Immature natural killer cell (primary cell): ENCODE measurements around the gene CMC4. TPM values are rescaled to one million over a fixed set of nuclear protein-coding genes. Genes with fewer than 3 reads are reported as not detected.
A peak's percentile ranks its signal among the peaks of the same experiment; 100 is the strongest.

Experiments used
- DNase-seq, 3 donors: peaks; one replicate each; pipeline ENCODE4 v3.0.0; 2022; ENCODE audit warnings: mixed read lengths in 1 of 3
- H3K27ac Mint-ChIP-seq, 6 donors: one replicate each; pipeline ENCODE4 v1.8.0; 2020; ENCODE audit warnings: mixed read lengths in 6 of 6, mild to moderate bottlenecking in 5 of 6, inconsistent platforms in 4 of 6, moderate library complexity in 3 of 6
- H3K27me3 Mint-ChIP-seq, 3 donors: one replicate each; pipeline ENCODE4 v1.8.0; 2020 to 2021; ENCODE audit warnings: low read depth in 3 of 3, mild to moderate bottlenecking in 3 of 3, mixed read lengths in 3 of 3, moderate library complexity in 3 of 3, inconsistent platforms in 1 of 3
- H3K36me3 Mint-ChIP-seq, 3 donors: one replicate each; pipeline ENCODE4 v1.8.0; 2020; ENCODE audit warnings: mixed read lengths in 3 of 3, inconsistent platforms in 2 of 3, mild to moderate bottlenecking in 2 of 3
- H3K4me1 Mint-ChIP-seq, 2 donors: one replicate each; pipeline ENCODE4 v1.8.0; 2020; ENCODE audit warnings: inconsistent platforms in 2 of 2, mild to moderate bottlenecking in 2 of 2, mixed read lengths in 2 of 2, moderate library complexity in 1 of 2
- H3K4me3 Mint-ChIP-seq, 5 donors: one replicate each; pipeline ENCODE4 v1.8.0; 2020; ENCODE audit warnings: mild to moderate bottlenecking in 5 of 5, mixed read lengths in 5 of 5, inconsistent platforms in 3 of 5, moderate library complexity in 3 of 5
- H3K9me3 Mint-ChIP-seq, 6 donors: one replicate each; pipeline ENCODE4 v1.8.0; 2020; ENCODE audit warnings: mild to moderate bottlenecking in 6 of 6, mixed read lengths in 6 of 6, inconsistent platforms in 4 of 6, moderate library complexity in 3 of 6
- polyA plus RNA-seq, 3 donors: library from polyadenylated mRNA; unstranded; fragments of 300-500 nt; fragmentation: Illumina TruSeq; gene quantifications; one replicate each; pipeline ENCODE4 v1.2.3, GENCODE V29; 2021

Gene CMC4
- polyA plus RNA-seq, 3 donors from 2014 or later = 23.3 to 26.3 (median 23.6) TPM

DNA sequence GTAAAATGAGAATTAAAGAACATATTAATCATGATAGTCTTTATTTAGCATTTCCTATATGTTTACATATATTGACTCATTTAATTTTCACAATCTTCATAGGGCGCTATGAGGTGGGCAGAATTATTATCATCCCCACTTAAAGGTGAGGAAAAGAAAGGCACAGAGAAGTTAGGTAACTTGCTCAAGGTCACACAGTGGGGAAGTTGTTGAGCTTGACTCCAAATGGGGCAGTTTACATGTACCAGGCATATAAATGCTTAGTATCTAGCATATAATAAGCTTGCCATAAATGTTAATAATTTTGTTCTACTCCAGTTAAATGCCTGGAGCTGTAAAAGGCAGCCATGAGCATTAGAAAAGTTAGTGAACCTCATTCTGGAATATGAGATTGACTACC lies 1.5 kb downstream of the CMC4 start:
- Mint-ChIP-seq H3K9me3 (no peaks in the 10 kb centered on the region), H3K4me1 (peaks cover 36 to 38% of the 10 kb centered on the region in 2 donors), H3K27me3 (peaks cover 0 to 12% (median 3%) of the 10 kb centered on the region in 3 donors), H3K4me3 (peak overlapping the region in 4 of 5 donors; percentile 75 to 83 (median 78)), H3K36me3 (peaks cover 3 to 6% (median 6%) of the 10 kb centered on the region in 3 donors), H3K27ac (peak overlapping the region in 2 of 6 donors; percentile 30 to 95)
- DNase-seq = no peak

DNA sequence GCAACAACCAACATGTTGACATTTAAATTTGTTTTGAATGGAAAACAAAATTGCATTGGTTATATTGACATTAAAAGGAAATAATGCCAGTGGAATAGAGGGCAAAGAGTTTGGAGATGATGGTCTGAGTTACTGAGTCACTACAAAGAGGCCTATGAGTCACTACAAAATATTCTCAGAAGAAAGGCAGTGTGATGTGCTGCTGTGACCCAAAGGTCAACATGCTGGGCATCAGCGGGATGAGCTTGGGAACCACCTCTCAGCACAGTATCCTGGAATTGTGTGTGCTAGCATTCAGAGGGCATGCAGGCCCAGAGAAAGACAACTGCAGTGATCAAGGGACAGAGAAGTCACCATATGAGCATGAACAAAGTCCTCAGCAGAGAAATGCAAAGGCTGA lies 2.8 kb downstream of the CMC4 start:
- Mint-ChIP-seq H3K27ac (peak overlapping the region in 1 of 6 donors; percentile 44), H3K36me3 (no peaks in the 10 kb centered on the region), H3K27me3 (peaks cover 0 to 12% (median 0%) of the 10 kb centered on the region in 3 donors), H3K4me3 (peak overlapping the region in 1 of 5 donors; percentile 14), H3K9me3 (no peaks in the 10 kb centered on the region), H3K4me1 (peaks cover 28 to 31% of the 10 kb centered on the region in 2 donors)
- DNase-seq = no peak

DNA sequence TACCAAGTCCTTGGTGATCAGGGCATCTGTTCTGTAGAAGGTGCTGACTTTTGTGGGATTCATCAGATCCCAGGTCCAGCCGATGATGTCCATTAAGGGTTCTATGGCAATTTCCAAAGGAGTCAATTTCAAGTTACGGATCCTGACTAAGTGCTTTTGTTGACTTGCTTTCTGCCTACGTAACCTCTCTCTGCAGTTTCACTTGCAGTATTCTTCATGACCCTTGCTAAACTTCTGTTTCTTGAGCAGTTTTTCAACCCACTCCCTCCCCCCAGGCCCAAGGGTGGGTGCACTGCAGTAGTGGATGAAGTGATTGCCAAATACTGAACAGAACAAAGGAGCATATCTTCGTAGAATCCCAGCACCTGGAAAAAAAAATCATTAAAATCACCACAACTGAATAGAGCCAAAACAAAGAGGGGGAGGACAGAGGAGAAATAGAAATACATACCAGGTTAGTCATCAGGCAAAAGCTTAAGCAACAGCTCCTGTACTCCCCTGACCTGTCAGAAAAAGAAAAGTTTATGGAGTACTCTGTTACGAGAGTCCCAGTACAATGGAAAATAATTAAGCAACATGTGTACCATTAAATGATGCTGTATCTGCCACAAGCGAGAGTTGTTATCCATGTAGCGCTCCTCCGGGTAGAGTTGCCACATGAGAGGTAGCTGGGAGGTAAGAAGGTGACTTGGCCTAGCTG lies 5.8 kb downstream of the CMC4 start:
- H3K27ac Mint-ChIP-seq = no peak overlapping the region
- H3K27me3 Mint-ChIP-seq = peaks cover 0 to 5% (median 2%) of the 10 kb centered on the region in 3 donors
- no peak for DNase-seq
- peaks cover 12 to 16% of the 10 kb centered on the region in 2 donors for H3K4me1 Mint-ChIP-seq
- H3K9me3 Mint-ChIP-seq = no peaks in the 10 kb centered on the region
- H3K36me3 Mint-ChIP-seq = peaks cover 0 to 4% (median 4%) of the 10 kb centered on the region in 3 donors
- H3K4me3 Mint-ChIP-seq = no peak overlapping the region

DNA sequence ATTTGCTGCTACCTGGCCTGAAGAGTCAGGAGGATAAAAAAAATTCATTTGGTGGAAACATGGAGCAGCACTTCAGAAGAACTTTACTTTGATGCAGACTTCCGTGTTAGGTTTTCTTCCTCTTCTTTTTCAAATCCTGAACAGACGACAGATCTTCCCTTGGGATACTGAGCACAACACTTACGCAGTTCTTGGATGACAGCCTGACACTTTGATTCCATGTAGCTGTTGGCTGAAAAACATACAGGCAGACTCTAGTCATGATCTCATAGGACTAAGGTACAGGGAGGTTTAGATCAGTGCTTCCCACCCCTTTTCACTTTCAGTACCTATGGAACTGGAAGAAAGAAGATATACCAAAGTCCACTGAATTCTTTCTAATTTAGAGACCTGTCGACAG lies 9.2 kb downstream of the CMC4 start:
- peaks cover 13 to 17% of the 10 kb centered on the region in 2 donors for H3K4me1 Mint-ChIP-seq
- H3K4me3 Mint-ChIP-seq = no peak overlapping the region
- no peak for DNase-seq
- H3K36me3 Mint-ChIP-seq = peaks cover 0 to 4% (median 4%) of the 10 kb centered on the region in 3 donors
- H3K9me3 Mint-ChIP-seq = no peaks in the 10 kb centered on the region
- H3K27ac Mint-ChIP-seq = no peak overlapping the region
- H3K27me3 Mint-ChIP-seq = peaks cover 0 to 5% (median 5%) of the 10 kb centered on the region in 3 donors

DNA sequence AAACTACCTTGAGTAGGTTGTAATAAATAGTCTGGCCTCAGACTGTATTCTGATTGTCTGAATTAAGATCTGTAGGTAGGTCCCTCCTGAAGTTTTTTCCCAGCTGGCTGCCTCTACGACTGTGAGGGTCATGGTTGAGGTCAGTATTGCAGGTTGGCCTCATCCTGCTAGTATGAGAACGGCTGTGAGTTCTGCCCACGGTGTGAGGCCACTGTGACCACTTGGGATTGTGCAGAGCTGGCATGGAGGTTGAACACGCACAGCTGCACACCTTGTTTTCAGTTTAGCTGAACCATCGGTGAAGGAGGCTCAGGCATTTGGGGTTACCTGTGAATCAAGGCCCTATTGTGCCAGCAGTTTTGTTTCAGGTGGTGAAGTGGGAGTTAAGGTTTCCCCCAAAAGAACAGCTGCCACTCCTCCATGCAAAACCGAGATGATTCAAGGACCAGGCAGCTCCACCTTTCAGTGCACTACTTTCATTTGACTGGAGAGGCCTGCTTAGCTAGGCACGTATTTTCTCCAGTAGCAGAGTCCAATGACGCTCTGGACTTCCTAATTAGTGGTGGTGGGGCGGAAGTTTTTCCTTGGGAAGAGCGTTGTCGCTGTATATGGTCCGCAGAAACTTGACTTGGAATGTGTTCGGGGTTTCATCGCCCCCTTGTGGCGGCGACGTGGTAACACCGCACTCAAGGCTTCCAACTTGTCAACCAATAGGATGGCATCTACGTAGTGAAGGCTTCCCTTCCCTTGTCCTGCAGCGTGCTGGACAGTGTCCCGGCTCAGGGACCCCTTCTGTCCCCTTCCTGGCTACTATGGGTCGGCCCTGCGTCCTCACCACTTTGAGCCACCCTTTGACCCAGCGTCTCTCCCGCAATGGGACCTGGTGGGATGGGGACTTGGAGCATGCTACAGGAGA lies 13.8 kb downstream of the CMC4 start:
- no peaks in the 10 kb centered on the region for H3K9me3 Mint-ChIP-seq
- peak overlapping the region; percentile 74 to 81 (median 74) for H3K4me3 Mint-ChIP-seq
- peaks cover 0 to 4% (median 4%) of the 10 kb centered on the region in 3 donors for H3K36me3 Mint-ChIP-seq
- peaks cover 17% of the 10 kb centered on the region in 2 donors for H3K4me1 Mint-ChIP-seq
- DNase-seq = peak; percentile 46 to 56 (median 56)
- peaks cover 2 to 6% (median 6%) of the 10 kb centered on the region in 3 donors for H3K27me3 Mint-ChIP-seq
- H3K27ac Mint-ChIP-seq = peak overlapping the region; percentile 9 to 74 (median 49)

DNA sequence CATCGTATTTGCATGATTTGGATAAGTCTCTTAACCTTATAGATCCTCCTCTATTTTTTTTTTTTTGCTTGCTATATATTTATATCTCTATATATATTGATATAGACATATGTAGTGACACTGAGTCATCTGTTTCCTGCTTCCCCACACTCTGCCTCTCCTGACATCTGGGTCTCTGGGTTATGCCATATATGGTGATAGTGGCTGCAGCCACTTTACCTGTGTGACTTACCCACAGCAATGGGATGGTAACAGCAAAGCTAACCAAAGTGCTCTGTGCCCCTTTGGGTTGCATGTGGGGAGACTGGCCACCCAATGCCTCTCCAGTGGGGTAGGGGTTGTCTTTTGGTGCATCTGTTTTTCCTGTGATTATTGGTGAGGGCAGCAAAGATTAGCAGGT lies 14.5 kb downstream of the CMC4 start:
- Mint-ChIP-seq H3K9me3 (no peaks in the 10 kb centered on the region), H3K4me3 (no peak overlapping the region), H3K4me1 (peaks cover 17% of the 10 kb centered on the region in 2 donors), H3K27ac (peak overlapping the region in 2 of 6 donors; percentile 36 to 49), H3K27me3 (peaks cover 2 to 6% (median 4%) of the 10 kb centered on the region in 3 donors), H3K36me3 (no peaks in the 10 kb centered on the region)
- no peak for DNase-seq

DNA sequence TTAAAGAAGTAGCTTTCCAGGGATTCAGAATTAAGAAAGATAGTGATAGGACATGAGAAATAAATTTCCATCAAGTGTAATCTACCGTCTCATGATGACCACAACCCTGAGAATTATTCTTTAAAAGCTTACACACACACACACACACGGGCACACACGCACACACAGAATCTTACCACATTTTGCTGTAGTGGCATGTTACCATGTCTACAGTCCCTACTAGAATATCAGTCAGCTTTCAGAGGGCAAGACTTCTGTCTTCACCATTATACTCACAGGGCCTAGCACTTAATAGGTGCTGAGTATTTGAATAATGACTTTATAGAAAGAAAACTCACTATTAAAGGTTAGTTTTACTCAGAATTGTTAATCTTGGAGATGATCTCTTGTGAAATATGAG lies 15.4 kb downstream of the CMC4 start:
- peaks cover 17% of the 10 kb centered on the region in 2 donors for H3K4me1 Mint-ChIP-seq
- H3K4me3 Mint-ChIP-seq = no peak overlapping the region
- H3K9me3 Mint-ChIP-seq = no peaks in the 10 kb centered on the region
- DNase-seq = no peak
- no peak overlapping the region for H3K27ac Mint-ChIP-seq
- H3K36me3 Mint-ChIP-seq = no peaks in the 10 kb centered on the region
- peaks cover 2 to 6% (median 4%) of the 10 kb centered on the region in 3 donors for H3K27me3 Mint-ChIP-seq

DNA sequence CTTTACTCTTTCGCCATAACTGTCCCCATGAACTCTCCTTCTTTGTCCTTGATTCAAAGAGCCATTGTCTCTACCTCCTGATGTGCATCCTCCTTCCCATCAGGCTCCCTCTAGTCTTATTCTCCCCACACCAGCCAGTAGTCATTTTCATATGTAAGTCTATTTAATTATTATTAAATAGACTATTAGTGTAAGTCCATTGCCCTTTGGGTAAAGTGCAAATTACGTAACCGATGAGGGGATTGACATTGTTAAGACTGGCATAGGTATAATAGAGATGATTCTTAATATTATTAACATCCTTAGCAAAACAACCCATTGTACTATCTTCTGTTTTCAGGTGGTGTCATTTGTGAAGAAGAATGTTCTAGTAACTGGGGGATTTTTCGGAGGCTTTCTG lies 16.7 kb downstream of the CMC4 start:
- DNase-seq = no peak
- H3K36me3 Mint-ChIP-seq = no peaks in the 10 kb centered on the region
- H3K4me1 Mint-ChIP-seq = peaks cover 17% of the 10 kb centered on the region in 2 donors
- peak overlapping the region in 1 of 6 donors; percentile 68 for H3K27ac Mint-ChIP-seq
- peaks cover 2 to 6% (median 4%) of the 10 kb centered on the region in 3 donors for H3K27me3 Mint-ChIP-seq
- no peak overlapping the region for H3K4me3 Mint-ChIP-seq
- no peaks in the 10 kb centered on the region for H3K9me3 Mint-ChIP-seq

DNA sequence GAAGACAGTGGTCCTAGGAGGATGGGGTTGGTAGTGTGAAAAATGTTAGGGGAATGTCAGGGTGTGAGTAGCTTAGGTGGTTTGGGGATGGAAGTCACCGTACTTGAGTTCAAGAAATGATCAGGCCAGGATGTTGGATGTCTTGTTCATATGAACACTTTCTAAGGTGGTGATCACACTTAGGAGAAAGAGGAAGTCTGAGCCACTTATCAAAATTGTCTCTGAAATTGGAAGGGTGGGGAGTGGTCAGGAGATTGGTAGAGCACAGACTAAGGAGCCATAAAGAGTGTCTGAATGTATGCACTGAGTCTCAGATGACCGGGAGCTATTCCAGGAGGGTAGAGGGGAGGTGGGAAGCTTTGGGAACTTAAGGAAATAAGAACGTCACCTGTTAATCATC lies 17.3 kb downstream of the CMC4 start:
- H3K27ac Mint-ChIP-seq = peak overlapping the region in 2 of 6 donors; percentile 49 to 68
- H3K4me1 Mint-ChIP-seq = peaks cover 19 to 22% of the 10 kb centered on the region in 2 donors
- H3K9me3 Mint-ChIP-seq = no peaks in the 10 kb centered on the region
- no peaks in the 10 kb centered on the region for H3K36me3 Mint-ChIP-seq
- no peak overlapping the region for H3K4me3 Mint-ChIP-seq
- DNase-seq = no peak
- peaks cover 2 to 6% (median 4%) of the 10 kb centered on the region in 3 donors for H3K27me3 Mint-ChIP-seq

DNA sequence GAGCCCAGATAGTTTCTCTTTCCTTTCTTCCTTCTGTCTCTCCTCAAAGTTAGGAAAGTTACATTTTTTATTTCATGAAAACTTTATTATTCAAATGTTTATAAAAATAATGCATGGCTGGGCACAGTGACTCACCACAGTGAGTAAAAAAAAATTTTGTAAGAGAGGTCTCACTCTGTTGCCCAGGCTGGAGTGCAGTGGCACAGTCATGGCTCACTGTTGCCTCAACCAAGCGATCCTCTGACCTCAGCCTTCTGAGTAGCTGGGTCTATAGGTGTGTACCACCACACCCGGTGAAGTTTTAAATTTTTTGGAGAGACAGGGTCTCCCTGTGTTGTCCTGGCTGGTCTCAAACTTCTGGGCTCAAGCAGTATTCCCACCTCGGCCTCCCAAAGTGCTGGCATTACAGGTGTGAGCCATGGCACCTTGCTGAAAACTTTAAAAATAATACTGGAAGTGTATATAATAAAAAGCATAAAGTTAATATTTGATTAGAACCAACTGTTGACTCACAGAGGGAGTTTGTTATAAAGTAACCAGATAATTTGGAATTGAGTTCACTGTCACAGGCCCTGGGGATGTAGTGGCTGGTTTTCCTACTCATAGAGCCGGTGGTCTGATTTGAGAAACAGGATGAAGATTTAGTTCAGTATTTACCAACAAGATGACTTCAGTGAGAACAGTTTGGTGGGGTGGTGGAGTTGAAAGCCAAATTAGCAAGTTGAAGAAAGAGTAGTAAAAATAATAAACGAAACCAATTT lies 18.0 kb downstream of the CMC4 start:
- H3K4me1 Mint-ChIP-seq = peaks cover 15 to 22% of the 10 kb centered on the region in 2 donors
- peak overlapping the region in 4 of 6 donors; percentile 4 to 68 (median 40) for H3K27ac Mint-ChIP-seq
- H3K36me3 Mint-ChIP-seq = no peaks in the 10 kb centered on the region
- peaks cover 2 to 6% (median 4%) of the 10 kb centered on the region in 3 donors for H3K27me3 Mint-ChIP-seq
- DNase-seq = no peak
- H3K9me3 Mint-ChIP-seq = no peaks in the 10 kb centered on the region
- no peak overlapping the region for H3K4me3 Mint-ChIP-seq

DNA sequence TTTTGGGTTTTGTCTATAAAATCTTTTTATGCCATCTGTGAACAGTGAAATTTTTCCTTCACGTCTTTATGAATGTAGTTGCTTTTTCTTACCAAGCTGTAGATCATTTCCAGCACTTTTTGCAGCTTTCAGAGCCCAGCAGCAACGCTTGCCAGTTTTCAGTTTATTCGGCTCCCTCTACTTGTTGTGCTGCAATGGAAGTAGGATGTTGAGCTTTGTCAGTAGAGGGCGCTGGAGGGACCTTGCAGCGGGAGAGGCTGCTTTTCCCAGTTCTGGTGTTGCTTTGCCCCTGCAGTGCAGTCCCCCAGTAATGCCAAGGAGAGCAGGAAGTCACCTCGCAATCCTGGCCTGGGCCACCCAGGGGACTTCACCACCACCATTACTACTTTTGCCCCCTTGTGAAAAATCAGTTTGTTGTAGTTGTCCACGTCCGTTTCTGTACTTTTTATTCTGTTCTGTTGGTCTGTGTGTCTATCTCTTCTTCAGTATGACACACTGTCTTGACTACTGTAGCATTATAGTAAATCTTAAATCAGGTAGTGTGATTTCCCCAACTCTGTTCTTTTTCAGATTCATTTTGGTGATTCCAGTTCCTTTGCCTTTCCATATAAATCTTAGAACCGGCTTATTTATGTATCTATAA lies 21.8 kb downstream of the CMC4 start:
- Mint-ChIP-seq H3K27ac (peak overlapping the region in 2 of 6 donors; percentile 31 to 46), H3K27me3 (peaks cover 2 to 4% (median 3%) of the 10 kb centered on the region in 3 donors), H3K4me1 (peaks cover 2 to 6% of the 10 kb centered on the region in 2 donors), H3K4me3 (no peak overlapping the region), H3K9me3 (no peaks in the 10 kb centered on the region), H3K36me3 (no peaks in the 10 kb centered on the region)
- peak in 2 of 3 donors; percentile 40 for DNase-seq

DNA sequence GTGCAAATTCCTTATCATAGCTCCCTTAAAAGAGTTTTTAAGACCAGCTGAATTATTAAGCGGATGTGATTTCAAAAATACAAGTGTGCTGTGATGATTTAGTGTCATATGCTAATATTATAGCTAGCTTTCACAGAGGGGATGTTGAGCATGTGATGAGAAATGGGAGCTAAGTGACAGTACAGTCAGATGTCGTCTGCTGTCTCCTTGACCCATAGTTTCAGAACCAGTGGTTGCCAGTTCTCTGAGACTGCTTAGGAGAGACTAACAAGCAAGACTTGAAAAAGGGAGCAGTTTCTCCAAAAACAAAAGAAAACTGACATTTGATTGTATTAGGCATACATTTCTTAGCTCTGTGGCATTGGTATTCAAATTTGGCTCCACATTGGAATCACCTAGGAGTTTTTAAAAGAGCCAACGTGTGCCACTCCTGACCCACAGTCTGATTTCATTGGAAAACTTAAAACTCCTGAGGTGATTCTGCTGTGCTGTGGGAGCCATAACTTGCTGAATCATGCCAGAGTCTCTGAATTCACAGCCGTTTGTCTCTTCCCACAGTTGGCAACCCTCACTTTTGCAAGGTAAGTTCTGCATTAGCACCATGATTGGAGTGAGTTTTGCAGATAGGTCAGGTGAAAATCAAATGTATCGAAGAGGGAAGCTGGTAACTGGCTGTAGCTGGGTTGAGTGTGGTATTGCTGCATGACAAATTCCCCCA lies 24.0 kb downstream of the CMC4 start:
- DNase-seq = no peak
- Mint-ChIP-seq H3K27ac (no peak overlapping the region), H3K4me1 (peaks cover 2 to 6% of the 10 kb centered on the region in 2 donors), H3K4me3 (no peak overlapping the region), H3K36me3 (no peaks in the 10 kb centered on the region), H3K9me3 (no peaks in the 10 kb centered on the region), H3K27me3 (peaks cover 0 to 3% (median 2%) of the 10 kb centered on the region in 3 donors)
